GM12878 (cell line): ENCODE measurements around the gene CREB5.

Source experiments
- CBFB ChIP-seq: IDR thresholded peaks from 2 replicates; pipeline ENCODE4 v1.6.1; 2016; ENCODE audit warnings: antibody characterized with exemption, low read depth
- CHD2 ChIP-seq: IDR thresholded peaks from 2 replicates; pipeline ENCODE4 v1.6.1; 2011; ENCODE audit warnings: low read depth, low read length, improper control_type of control experiment, borderline replicate concordance
- CTCF ChIP-seq, 3 experiments: IDR thresholded peaks in 2 of 3; conservative IDR thresholded peaks in 1 of 3; 2 replicates each; pipeline ENCODE4 v1.5.1; 2011; ENCODE audit warnings: low read depth in 3 of 3, low read length in 3 of 3, mild to moderate bottlenecking in 3 of 3, control low read depth in 2 of 3, moderate library complexity in 2 of 3, inconsistent platforms in 1 of 3, mixed read lengths in 1 of 3; ENCODE audit not compliant: control insufficient read depth in 2 of 3, insufficient read depth in 1 of 3; ENCODE audit errors: extremely low read depth in 1 of 3
- REST ChIP-seq: IDR thresholded peaks from 2 replicates; pipeline ENCODE4 v1.6.1; 2012; ENCODE audit warnings: mild to moderate bottlenecking, low read depth, low read length
- SMC3 ChIP-seq: IDR thresholded peaks from 2 replicates; pipeline ENCODE4 v1.6.1; 2011; ENCODE audit warnings: low read length, improper control_type of control experiment, borderline replicate concordance
- TAF1 ChIP-seq: IDR thresholded peaks from 2 replicates; pipeline ENCODE4 v1.6.1; 2011; ENCODE audit warnings: mild to moderate bottlenecking, low read depth, low read length, borderline replicate concordance

GRCh38 chr7:28433039-28433438, 20.7 kb downstream of the CREB5 start:
- TF ChIP-seq SMC3 (no peak), CTCF (IDR thresholded peaks at IDR 0.05 in 2 of 3, conservative IDR thresholded peaks at IDR 0.05 in 1 of 3; ENCODE audit: control insufficient read depth in 2 of 3, extremely low read depth in 1 of 3, insufficient read depth in 1 of 3, low read depth in 3 of 3, low read length in 3 of 3) (no peak), CHD2 (no peak), CBFB (no peak), TAF1 (no peak), REST (no peak)
